IPS-11a (cell line): Measurements from ENCODE around the gene PRICKLE2.

Experiments
- H3K4me3 ChIP-seq: one replicate; pipeline ENCODE4 v1.5.1; 2013; ENCODE audit warnings: low read depth, low read length, control low read depth

PRICKLE2 gene

DNA sequence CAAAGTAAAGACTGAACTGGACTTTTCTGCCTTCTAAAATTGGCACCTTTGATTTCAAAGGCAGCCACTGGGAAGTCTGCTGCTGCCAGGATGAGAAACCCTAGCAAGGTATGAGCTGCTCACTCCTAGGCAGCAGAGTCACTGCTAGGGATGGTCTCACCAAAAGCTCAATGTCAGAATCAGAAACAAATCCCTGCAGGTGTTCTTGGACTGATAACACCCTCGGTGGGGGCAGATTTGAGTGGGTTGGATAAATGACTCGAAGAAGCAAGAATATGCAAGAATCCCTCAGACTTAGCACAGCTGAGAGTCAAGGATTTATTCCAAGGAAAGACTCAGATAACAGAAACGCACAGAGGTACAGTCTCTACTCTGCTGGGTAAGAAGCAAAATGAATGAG lies 90.4 kb downstream of the PRICKLE2 start:
- H3K4me3 ChIP-seq: no peak overlapping the region

DNA sequence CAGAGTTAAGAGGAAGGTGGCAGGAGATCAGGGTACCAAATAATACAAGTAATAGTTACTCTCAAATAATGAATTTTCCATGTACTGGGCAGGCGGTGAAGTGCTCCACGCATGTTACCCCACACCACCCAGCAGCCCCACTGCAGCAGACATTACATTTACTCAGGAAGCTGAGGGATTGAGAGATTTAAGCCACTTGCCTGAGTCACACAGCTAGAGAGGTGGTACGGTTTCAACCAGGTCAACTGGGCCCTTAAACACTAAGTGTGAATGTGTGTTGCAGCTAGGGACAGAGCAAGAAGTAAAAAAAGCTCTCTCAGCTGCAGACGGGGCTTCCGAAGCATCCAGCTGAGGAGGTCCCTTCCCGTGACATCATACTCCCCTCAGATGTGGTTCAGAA lies 91.3 kb downstream of the PRICKLE2 start:
- no peak overlapping the region for H3K4me3 ChIP-seq

GRCh38 chr3:64133272-64133671 lies 92.0 kb downstream of the PRICKLE2 start:
- no peak overlapping the region for H3K4me3 ChIP-seq

GRCh38 chr3:64131725-64132469 lies 93.4 kb downstream of the PRICKLE2 start:
- H3K4me3 ChIP-seq: no peak overlapping the region

GRCh38 chr3:64130436-64130835 lies 94.8 kb downstream of the PRICKLE2 start:
- no peak overlapping the region for H3K4me3 ChIP-seq

DNA sequence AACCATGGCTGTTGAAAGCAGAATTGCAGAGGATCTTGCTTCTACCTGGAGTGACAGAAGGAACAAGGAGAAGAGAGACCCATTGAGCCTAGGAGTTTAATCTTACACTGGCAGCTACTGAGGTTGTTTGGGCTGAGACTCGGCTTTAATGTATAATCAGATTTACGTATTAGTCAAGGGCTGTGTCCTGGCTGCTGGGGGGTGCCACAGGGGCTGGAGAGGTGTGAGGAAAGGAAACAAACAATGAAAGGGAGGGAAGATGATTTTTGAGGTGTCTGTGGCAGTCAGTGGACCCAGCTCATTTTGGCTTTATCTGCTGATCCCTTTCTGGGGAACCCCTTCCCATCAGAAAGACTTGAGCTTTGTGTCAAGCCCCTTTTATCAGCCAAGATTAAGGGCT lies 95.7 kb downstream of the PRICKLE2 start:
- H3K4me3 ChIP-seq: no peak overlapping the region

- no peak overlapping the region for H3K4me3 ChIP-seq
Observed at GRCh38 chr3:64129106-64129505, 96.2 kb downstream of the PRICKLE2 start.

- H3K4me3 ChIP-seq: no peak overlapping the region
Observed at GRCh38 chr3:64125561-64125960, 99.7 kb downstream of the PRICKLE2 start.

- H3K4me3 ChIP-seq: no peak overlapping the region
Observed at GRCh38 chr3:64123931-64124330, 101.3 kb downstream of the PRICKLE2 start.

- no peak overlapping the region for H3K4me3 ChIP-seq
Observed at GRCh38 chr3:64122476-64122875, 102.8 kb downstream of the PRICKLE2 start.

DNA sequence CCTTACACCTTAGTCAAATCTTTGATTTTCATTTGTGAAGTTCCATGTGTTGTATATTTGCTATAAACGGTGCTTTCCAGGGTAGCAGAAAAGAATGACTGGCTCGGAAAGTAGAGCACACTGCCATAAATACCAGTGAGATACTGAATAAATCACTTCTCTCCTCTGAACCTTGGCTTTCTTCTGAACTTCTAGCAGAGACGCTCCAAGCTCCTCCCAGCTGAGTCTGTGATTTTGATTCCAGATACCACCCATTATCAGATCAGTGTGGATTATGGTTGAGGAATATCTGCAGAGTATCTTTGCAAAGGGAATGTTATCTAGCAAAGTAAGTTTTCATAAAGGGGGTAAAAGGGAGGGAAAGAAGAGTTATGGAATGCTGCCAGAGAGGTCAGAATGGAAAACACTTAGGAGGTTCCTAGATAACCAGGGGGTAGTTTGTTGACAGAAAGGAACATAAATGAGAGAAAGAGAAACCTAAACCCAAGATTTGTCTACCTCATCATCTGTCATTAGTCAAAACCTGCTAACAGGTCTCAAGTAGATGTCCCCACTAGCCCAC lies 103.4 kb downstream of the PRICKLE2 start:
- H3K4me3 ChIP-seq: no peak overlapping the region

GRCh38 chr3:64120876-64121275 lies 104.4 kb downstream of the PRICKLE2 start:
- H3K4me3 ChIP-seq: no peak overlapping the region

- no peak overlapping the region for H3K4me3 ChIP-seq
Observed at GRCh38 chr3:64117483-64117882, 107.8 kb downstream of the PRICKLE2 start.

DNA sequence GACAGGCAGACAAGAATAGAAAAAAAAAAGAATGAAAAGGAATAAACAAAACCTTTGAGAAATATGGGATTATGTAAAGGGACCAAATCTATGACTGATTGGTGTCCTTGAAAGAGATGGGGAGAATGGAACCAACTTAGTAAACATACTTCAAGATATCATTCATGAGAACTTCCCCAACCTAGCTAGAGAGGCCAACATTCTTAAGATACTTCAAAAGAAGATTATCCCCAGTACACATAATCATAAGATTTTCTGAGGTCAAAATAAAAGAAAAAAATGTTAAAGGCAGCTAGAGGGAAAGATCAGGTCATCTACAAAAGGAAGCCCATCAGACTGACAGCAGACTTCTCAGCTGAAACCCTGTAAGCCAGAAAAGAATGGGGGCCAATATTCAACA lies 110.6 kb downstream of the PRICKLE2 start:
- no peak overlapping the region for H3K4me3 ChIP-seq

DNA sequence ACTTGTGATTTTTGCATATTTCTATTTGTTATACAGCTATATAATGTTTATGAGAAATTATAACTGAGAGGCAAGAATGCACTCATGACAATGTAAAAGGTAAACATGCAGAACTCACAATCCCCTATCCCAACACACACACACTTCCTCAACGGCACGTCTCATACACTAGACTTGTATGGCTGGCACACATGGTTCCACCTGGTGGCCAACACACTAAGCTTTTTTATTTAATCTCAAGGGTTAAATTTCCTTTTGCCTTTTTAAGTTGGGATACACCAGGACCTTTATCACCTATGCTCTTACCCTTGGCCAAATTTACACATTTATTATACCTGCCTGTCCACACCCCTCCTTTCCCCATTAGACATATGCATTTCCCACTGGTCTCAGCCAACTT lies 113.4 kb downstream of the PRICKLE2 start:
- no peak overlapping the region for H3K4me3 ChIP-seq

DNA sequence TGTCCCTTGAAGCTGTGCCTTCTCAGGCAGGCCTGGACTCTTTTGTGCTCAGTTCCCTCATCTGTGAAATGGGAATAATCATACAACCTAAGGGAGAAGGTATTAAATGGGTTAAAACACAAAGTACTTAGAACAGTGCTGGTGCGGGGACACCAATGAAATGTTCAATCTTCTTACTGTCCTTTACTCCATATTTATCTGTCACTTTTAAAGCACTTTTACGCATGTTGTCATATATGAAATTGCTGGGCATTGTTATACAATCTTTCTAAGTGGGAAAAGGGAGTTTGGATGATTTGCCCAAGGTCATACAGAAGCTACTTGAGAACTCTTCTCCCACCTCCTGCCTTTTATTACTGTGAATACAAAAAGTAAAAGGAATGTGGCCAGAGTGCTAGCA lies 114.2 kb downstream of the PRICKLE2 start:
- H3K4me3 ChIP-seq: no peak overlapping the region

GRCh38 chr3:64110071-64110470 lies 115.2 kb downstream of the PRICKLE2 start:
- H3K4me3 ChIP-seq: no peak overlapping the region

- no peak overlapping the region for H3K4me3 ChIP-seq
Observed at GRCh38 chr3:64109438-64109837, 115.8 kb downstream of the PRICKLE2 start.

DNA sequence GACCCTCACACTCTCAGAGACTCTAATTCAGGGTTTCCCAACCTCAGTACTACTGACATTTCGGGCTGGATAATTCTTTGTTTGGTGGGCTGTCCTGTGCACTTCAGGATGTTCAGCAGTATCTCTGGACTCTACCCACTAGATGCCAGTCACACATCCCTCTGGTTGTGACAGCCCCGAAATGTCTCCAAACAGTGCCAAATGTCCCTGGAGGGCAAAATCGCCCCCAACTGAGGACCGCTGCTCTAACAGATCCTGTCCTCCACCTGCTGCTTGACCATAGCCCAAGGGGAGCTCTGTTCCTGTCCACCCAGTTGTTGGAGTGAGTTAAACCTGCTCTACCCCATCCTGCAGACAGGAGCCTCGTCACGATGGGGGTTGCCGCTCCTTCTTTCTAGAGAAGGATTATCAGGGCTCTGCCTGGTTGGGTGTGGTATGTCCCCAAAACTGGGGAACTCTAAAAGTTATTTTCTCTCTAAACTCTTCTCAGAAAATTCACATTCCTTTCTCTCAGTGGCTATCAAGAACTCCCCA lies 116.4 kb downstream of the PRICKLE2 start:
- H3K4me3 ChIP-seq: no peak overlapping the region

DNA sequence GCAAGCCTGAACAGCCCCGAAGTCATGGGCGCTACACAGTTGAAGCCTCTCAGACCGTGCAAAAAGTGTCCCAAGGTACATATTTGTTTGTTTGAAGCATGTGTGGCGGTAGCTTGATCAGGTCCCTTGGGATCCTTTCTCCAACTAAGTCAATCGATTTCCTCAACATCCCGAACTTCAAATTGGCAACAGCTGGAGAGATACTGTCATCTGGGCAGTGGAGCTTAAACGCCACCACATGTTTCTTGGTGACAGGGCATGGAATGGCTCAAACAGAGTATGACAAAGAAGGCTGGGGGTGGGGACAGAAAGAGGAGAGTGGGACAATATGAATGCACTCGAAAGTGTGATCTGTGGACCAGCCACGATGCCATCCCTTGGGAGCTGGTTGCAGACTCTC lies 117.0 kb downstream of the PRICKLE2 start:
- no peak overlapping the region for H3K4me3 ChIP-seq

- H3K4me3 ChIP-seq: no peak overlapping the region
Observed at GRCh38 chr3:64107190-64107589, 118.1 kb downstream of the PRICKLE2 start.

GRCh38 chr3:64105816-64106215 lies 119.5 kb downstream of the PRICKLE2 start:
- no peak overlapping the region for H3K4me3 ChIP-seq

DNA sequence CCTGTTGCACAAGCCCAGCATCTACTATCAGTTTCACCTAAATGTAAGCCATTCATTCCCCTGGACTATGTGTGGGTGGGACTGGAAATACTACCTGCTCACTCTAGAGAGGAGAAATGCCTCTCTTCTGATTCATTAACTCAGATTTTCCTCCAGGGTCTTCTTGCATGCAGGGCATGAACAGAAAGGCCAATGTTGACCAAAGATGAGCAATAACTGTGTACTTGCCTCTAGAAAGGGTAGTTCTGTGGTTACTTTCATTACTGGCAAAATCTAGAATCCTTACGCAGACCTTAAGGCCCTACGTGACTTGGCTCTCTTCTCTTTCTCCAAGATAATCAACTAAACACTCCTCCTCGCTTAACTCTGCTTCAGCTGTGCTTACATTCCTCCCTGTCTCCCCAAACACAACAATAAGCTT lies 120.6 kb downstream of the PRICKLE2 start:
- no peak overlapping the region for H3K4me3 ChIP-seq
